Erythroblast (primary cell): ENCODE data around the gene TNNI2.

Source experiments
- GATA1 ChIP-seq: IDR thresholded peaks from 2 replicates; pipeline ENCODE4 v1.6.1; 2011; ENCODE audit warnings: low read depth, mild to moderate bottlenecking, control low read depth, low read length, moderate library complexity
- POLR2A ChIP-seq: IDR thresholded peaks from 2 replicates; pipeline ENCODE4 v1.6.1; 2011; ENCODE audit warnings: mild to moderate bottlenecking, low read length

GRCh38 chr11:1864831-1865665, 26.3 kb downstream of the TNNI2 start:
- TF ChIP-seq POLR2A (no peak), GATA1 (no peak)
